GM12872 (cell line): ENCODE data around the gene TMEM225B.

Source experiments
- TF ChIP-seq, protein P1 (sequence below): IDR thresholded peaks from 3 replicates; pipeline ENCODE4 v1.5.1; 2011; ENCODE audit warnings: low read depth, mild to moderate bottlenecking, low read length, moderate library complexity; ENCODE audit not compliant: insufficient read depth

Gene TMEM225B

DNA sequence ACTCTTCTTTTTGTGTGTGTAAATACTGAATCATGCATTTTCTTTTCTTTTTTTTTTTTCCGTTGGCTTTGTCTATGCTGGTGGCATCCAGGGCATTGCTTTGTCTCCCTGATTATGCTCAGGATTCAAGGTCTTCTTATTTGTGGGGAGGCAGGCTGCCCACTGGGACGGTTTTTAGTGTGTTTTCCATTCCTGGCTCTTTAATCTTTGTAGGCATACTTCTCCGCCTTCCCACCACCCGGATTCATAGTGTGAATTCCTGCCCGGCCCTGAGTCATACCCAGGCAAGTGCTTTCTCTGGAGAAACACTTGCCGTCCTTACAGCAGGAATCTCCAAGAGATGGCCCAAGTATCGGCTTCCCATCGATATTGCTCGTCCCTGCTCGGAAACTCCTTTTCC lies 34.4 kb upstream of the TMEM225B start:
- TF ChIP-seq, protein P1, sequence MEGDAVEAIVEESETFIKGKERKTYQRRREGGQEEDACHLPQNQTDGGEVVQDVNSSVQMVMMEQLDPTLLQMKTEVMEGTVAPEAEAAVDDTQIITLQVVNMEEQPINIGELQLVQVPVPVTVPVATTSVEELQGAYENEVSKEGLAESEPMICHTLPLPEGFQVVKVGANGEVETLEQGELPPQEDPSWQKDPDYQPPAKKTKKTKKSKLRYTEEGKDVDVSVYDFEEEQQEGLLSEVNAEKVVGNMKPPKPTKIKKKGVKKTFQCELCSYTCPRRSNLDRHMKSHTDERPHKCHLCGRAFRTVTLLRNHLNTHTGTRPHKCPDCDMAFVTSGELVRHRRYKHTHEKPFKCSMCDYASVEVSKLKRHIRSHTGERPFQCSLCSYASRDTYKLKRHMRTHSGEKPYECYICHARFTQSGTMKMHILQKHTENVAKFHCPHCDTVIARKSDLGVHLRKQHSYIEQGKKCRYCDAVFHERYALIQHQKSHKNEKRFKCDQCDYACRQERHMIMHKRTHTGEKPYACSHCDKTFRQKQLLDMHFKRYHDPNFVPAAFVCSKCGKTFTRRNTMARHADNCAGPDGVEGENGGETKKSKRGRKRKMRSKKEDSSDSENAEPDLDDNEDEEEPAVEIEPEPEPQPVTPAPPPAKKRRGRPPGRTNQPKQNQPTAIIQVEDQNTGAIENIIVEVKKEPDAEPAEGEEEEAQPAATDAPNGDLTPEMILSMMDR = no peak

DNA sequence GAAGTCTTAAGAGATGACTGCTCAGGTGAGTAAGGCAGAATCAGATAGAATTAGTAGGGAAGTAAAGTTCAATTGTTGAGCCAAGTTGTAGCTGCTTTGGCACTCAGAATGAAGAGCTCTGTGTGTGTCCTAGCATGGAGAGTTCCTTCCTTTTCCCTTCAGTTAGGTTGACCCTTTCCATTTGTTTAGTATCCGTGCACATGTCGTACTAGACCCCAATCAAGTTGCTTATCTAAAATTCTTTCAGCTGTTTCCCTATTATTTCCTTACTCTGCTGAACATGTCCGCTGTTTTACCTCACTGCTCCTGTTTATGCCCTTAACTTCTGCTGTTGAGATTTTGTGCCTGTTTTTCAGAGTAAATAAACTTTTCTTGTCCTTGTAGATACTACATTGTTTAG lies 26.3 kb upstream of the TMEM225B start:
- TF ChIP-seq, protein P1 = no peak

- TF ChIP-seq, protein P1 = no peak
These were observed 24.8 kb upstream of the TMEM225B start for GRCh38 chr7:99573257-99573656.

- TF ChIP-seq, protein P1 = no peak
These were observed 21.8 kb upstream of the TMEM225B start for GRCh38 chr7:99576251-99576650.

- TF ChIP-seq, protein P1 = no peak
These were observed 18.6 kb upstream of the TMEM225B start for GRCh38 chr7:99579281-99579955.

GRCh38 chr7:99579956-99580777 lies 17.9 kb upstream of the TMEM225B start:
- TF ChIP-seq, protein P1 = peak; percentile 36; the same call in 2 of the 3 replicates

DNA sequence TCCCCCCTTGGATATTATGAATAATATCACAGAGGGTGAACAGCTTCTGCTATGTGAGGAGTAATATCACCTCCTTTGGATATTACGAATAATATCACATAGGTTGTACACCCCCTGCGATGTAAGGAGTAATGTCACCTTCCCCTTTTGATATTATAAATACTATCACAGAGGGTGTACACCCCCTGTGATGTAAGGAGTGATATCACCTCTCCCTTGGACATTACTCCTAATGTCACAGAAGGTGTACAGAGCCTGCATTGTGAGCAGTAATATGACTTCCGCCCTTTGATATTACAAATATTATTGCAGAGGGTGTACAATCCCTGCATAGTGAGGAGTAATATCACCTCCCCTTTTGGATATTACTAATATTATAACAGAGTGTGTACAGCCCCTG lies 9.2 kb upstream of the TMEM225B start:
- TF ChIP-seq, protein P1 = no peak
